H1 (cell line): ENCODE results near the gene MAPRE3. TPM values are rescaled to one million over a fixed set of nuclear protein-coding genes. Genes with fewer than 3 reads are reported as not detected.

Experiments used
- CTCF ChIA-PET: fragments of 300-600 bp; sonication (Branson Sonifier 250); formaldehyde crosslinking; loops from one replicate; lab custom pipeline; 2021; ENCODE audit not compliant: partially characterized antibody; lab: Charles Lee
- POLR2A ChIA-PET: fragments of 300-600 bp; sonication (Branson Sonifier 250); formaldehyde crosslinking; loops from one replicate; lab custom pipeline; 2021; ENCODE audit warnings: inconsistent platforms; ENCODE audit not compliant: partially characterized antibody; lab: Charles Lee
- DNase-seq, 2 experiments: peaks; one replicate each; pipeline versions ENCODE4 v3.0.0 to v3.0.0-alpha.2; 2010 to 2022; ENCODE audit warnings: low spot score in 2 of 2, low read depth in 1 of 2, mixed read lengths in 1 of 2
- FAIRE-seq: peaks from 2 replicates; lab custom pipeline; 2011; peaks lifted over from hg19 to GRCh38; lab: Jason Lieb, UNC
- H2AFZ ChIP-seq: 2 replicates; pipeline ENCODE4 v1.8.1; 2012; ENCODE audit warnings: low read length, inconsistent platforms
- H2AK5ac ChIP-seq: 2 replicates; pipeline ENCODE4 v1.6.1; 2013; ENCODE audit warnings: low read depth, low read length
- H2BK120ac ChIP-seq: replicated peaks from 2 replicates; pipeline ENCODE3; 2013; ENCODE audit warnings: low read depth, low read length, inconsistent platforms
- H2BK12ac ChIP-seq: 2 replicates; pipeline ENCODE4 v1.6.1; 2013; ENCODE audit warnings: low read depth, low read length
- H2BK15ac ChIP-seq: 2 replicates; pipeline ENCODE4 v1.6.1; 2013; ENCODE audit warnings: low read length
- H2BK20ac ChIP-seq: 2 replicates; pipeline ENCODE4 v1.6.1; 2013; ENCODE audit warnings: low read length
- H2BK5ac ChIP-seq: 2 replicates; pipeline ENCODE4 v1.6.1; 2013; ENCODE audit warnings: low read depth, low read length
- H3K14ac ChIP-seq: 2 replicates; pipeline ENCODE4 v1.6.1; 2013; ENCODE audit warnings: inconsistent platforms; ENCODE audit not compliant: insufficient read length
- H3K18ac ChIP-seq: 2 replicates; pipeline ENCODE4 v1.6.1; 2013; ENCODE audit warnings: low read length; ENCODE audit errors: extremely low read depth
- H3K23ac ChIP-seq: 2 replicates; pipeline ENCODE4 v1.6.1; 2013; ENCODE audit warnings: inconsistent platforms; ENCODE audit not compliant: insufficient read length
- H3K23me2 ChIP-seq: 2 replicates; pipeline ENCODE4 v1.6.1; 2013; ENCODE audit warnings: low read depth, low read length
- H3K27ac ChIP-seq: 2 replicates; pipeline ENCODE4 v1.6.1; 2011; ENCODE audit warnings: low read depth, low read length, inconsistent platforms
- H3K27me3 ChIP-seq, 4 experiments: replicated peaks in 1 of 4; 1 replicate in 1 of 4; 2 replicates in 3 of 4; pipeline versions ENCODE4 v1.6.1 to v1.8.1; 2011 to 2013; ENCODE audit warnings: low read length in 3 of 4, mild to moderate bottlenecking in 3 of 4, inconsistent platforms in 2 of 4, mixed read lengths in 2 of 4, moderate library complexity in 1 of 4; ENCODE audit not compliant: control insufficient read depth in 3 of 4, insufficient read depth in 3 of 4; ENCODE audit errors: extremely low read depth in 1 of 4
- H3K36me3 ChIP-seq, 4 experiments: 2 replicates each; pipeline versions ENCODE4 v1.6.1 to v1.8.1; 2011 to 2013; ENCODE audit warnings: mild to moderate bottlenecking in 4 of 4, low read length in 3 of 4, moderate library complexity in 2 of 4, control low read depth in 1 of 4, inconsistent platforms in 1 of 4; ENCODE audit not compliant: insufficient read depth in 4 of 4, control insufficient read depth in 2 of 4
- H3K4ac ChIP-seq: replicated peaks from 2 replicates; pipeline ENCODE3; 2013; ENCODE audit warnings: low read length, low read depth, mixed read lengths, inconsistent platforms; ENCODE audit not compliant: insufficient read length
- H3K4me1 ChIP-seq, 4 experiments: replicated peaks in 1 of 4; 1 replicate in 1 of 4; 2 replicates in 3 of 4; pipeline versions ENCODE4 v1.6.1 to v1.8.1; 2011 to 2013; ENCODE audit warnings: low read length in 3 of 4, inconsistent platforms in 2 of 4, mixed read lengths in 1 of 4; ENCODE audit not compliant: insufficient read depth in 4 of 4, control insufficient read depth in 3 of 4
- H3K4me2 ChIP-seq, 2 experiments: 2 replicates each; pipeline versions ENCODE4 v1.6.1 to v1.8.1; 2011 to 2013; ENCODE audit warnings: low read depth in 2 of 2, low read length in 2 of 2, control low read depth in 1 of 2, inconsistent platforms in 1 of 2, mild to moderate bottlenecking in 1 of 2; ENCODE audit not compliant: insufficient read depth in 1 of 2
- H3K4me3 ChIP-seq, 4 experiments: fragments of 200-600, 300-600 bp in 1 of 4; sonication (generic), shearing (Covaris generic), sonication (Bioruptor Twin) in 1 of 4; 2 replicates each; pipeline versions ENCODE4 v1.5.1 to v1.8.1; 2011 to 2016; ENCODE audit warnings: low read length in 4 of 4, low read depth in 3 of 4, control low read depth in 2 of 4, inconsistent platforms in 2 of 4, mild to moderate bottlenecking in 2 of 4, mixed read lengths in 1 of 4, moderate library complexity in 1 of 4; ENCODE audit not compliant: insufficient read depth in 2 of 4; ENCODE audit errors: extremely low read depth in 1 of 4
- H3K56ac ChIP-seq: replicated peaks from 2 replicates; pipeline ENCODE3; 2013; ENCODE audit warnings: low read depth, mild to moderate bottlenecking, mixed read lengths, low read length, inconsistent platforms; ENCODE audit not compliant: insufficient read length
- H3K79me1 ChIP-seq: 2 replicates; pipeline ENCODE4 v1.6.1; 2013; ENCODE audit warnings: low read depth, low read length, control low read depth
- H3K79me2 ChIP-seq, 2 experiments: 2 replicates each; pipeline versions ENCODE4 v1.6.1 to v1.8.1; 2012 to 2013; ENCODE audit warnings: low read length in 2 of 2, mild to moderate bottlenecking in 2 of 2, inconsistent platforms in 1 of 2; ENCODE audit not compliant: insufficient read depth in 2 of 2, control insufficient read depth in 1 of 2
- H3K9ac ChIP-seq, 4 experiments: replicated peaks in 1 of 4; 1 replicate in 1 of 4; 2 replicates in 3 of 4; pipeline versions ENCODE4 v1.6.1 to v1.8.1; 2011 to 2013; ENCODE audit warnings: low read depth in 3 of 4, low read length in 3 of 4, control low read depth in 2 of 4, mild to moderate bottlenecking in 2 of 4, moderate library complexity in 2 of 4, inconsistent platforms in 1 of 4; ENCODE audit errors: extremely low read depth in 1 of 4
- H3K9me3 ChIP-seq, 2 experiments: 2 replicates each; pipeline versions ENCODE4 v1.6.1 to v1.8.1; 2012 to 2013; ENCODE audit warnings: mild to moderate bottlenecking in 2 of 2, moderate library complexity in 2 of 2, control low read depth in 1 of 2, inconsistent platforms in 1 of 2, low read depth in 1 of 2, low read length in 1 of 2, mixed read lengths in 1 of 2; ENCODE audit not compliant: insufficient read depth in 2 of 2
- H4K20me1 ChIP-seq, 2 experiments: replicated peaks in 1 of 2; 2 replicates each; pipeline versions ENCODE3 to v1.8.1; 2011 to 2013; ENCODE audit warnings: inconsistent platforms in 2 of 2, low read length in 2 of 2, mild to moderate bottlenecking in 1 of 2; ENCODE audit not compliant: insufficient read depth in 2 of 2, control insufficient read depth in 1 of 2
- H4K5ac ChIP-seq: 2 replicates; pipeline ENCODE4 v1.6.1; 2013; ENCODE audit warnings: low read length, low read depth, mixed read lengths, inconsistent platforms; ENCODE audit not compliant: insufficient read length
- H4K8ac ChIP-seq: 2 replicates; pipeline ENCODE4 v1.8.0; 2013; ENCODE audit warnings: mild to moderate bottlenecking, moderate library complexity, low read length, inconsistent platforms; ENCODE audit not compliant: insufficient read depth; ENCODE audit errors: extremely low read depth
- H4K91ac ChIP-seq: replicated peaks from 2 replicates; pipeline ENCODE3; 2013; ENCODE audit warnings: low read length, mixed read lengths, inconsistent platforms; ENCODE audit not compliant: insufficient read length
- CHD2 ChIP-seq: IDR thresholded peaks from 2 replicates; pipeline ENCODE4 v1.6.1; 2012; ENCODE audit warnings: low read length, improper control_type of control experiment
- RAD21 ChIP-seq, 2 experiments: IDR thresholded peaks in 1 of 2; conservative IDR thresholded peaks in 1 of 2; 2 replicates each; pipeline ENCODE4 v1.6.1; 2011; ENCODE audit warnings: low read depth in 2 of 2, low read length in 2 of 2, improper control_type of control experiment in 1 of 2, inconsistent platforms in 1 of 2, mild to moderate bottlenecking in 1 of 2, moderate library complexity in 1 of 2
- WGBS, 2 experiments: shearing (Covaris generic) in 1 of 2; methylation state at CpG; one replicate each; pipeline versions ENCODE4 v1.1.6 to v1.1.7; 2013 to 2015; ENCODE audit warnings: low lambda C conversion rate in 2 of 2, mixed read lengths in 2 of 2, inconsistent platforms in 1 of 2, low coverage in 1 of 2, missing lambda C conversion rate in 1 of 2; ENCODE audit not compliant: insufficient replicate concordance in 2 of 2, insufficient coverage in 1 of 2, insufficient read length in 1 of 2; ENCODE audit errors: extremely low coverage in 1 of 2, missing lambda C conversion rate in 1 of 2; 5-methylcytosine and 5-hydroxymethylcytosine counted together
- polyA plus RNA-seq, 7 experiments: library from polyadenylated mRNA; depleted of rRNA in 3 of 7; stranded (reverse) in 5 of 7; unstranded in 2 of 7; fragments of >200 nt in 5 of 7; fragments of 200-250 nt in 2 of 7; gene quantifications; 1 replicate in 5 of 7; 2 replicates in 1 of 7; 4 replicates in 1 of 7; pipeline versions ENCODE4 v1.2.1 to v1.2.3, GENCODE V29; 2011 to 2013; ENCODE audit warnings: missing spikeins in 2 of 7, mixed read lengths in 2 of 7
- total RNA-seq: library from RNA; stranded (reverse); fragmentation: NEBNext Ultra II Directional; extraction: Animal tissue kit (Norgen Biotek cat#: 25700); gene quantifications from 2 replicates; pipeline ENCODE4 v1.2.1, GENCODE V29; 2021
- TF ChIP-seq, protein P1 (sequence below): IDR thresholded peaks from 2 replicates; pipeline ENCODE4 v1.6.1; 2011; ENCODE audit warnings: low read depth, mild to moderate bottlenecking, low read length; ENCODE audit not compliant: insufficient read depth
- TF ChIP-seq, protein P2 (sequence below), 3 experiments: IDR thresholded peaks; 1 replicate in 2 of 3; 2 replicates in 1 of 3; pipeline versions ENCODE4 v1.5.1 to v1.6.1; 2011; ENCODE audit warnings: low read length in 3 of 3, mild to moderate bottlenecking in 3 of 3, inconsistent platforms in 2 of 3, low read depth in 1 of 3, moderate library complexity in 1 of 3; ENCODE audit not compliant: insufficient read depth in 1 of 3; ENCODE audit errors: control extremely low read depth in 1 of 3

The MAPRE3 gene
- total and polyA plus RNA-seq, 2 of the 8 experiments (the other 6 are each of a cell fraction or from before 2014, with no cell fraction given): 4.9 to 6.6 TPM

DNA sequence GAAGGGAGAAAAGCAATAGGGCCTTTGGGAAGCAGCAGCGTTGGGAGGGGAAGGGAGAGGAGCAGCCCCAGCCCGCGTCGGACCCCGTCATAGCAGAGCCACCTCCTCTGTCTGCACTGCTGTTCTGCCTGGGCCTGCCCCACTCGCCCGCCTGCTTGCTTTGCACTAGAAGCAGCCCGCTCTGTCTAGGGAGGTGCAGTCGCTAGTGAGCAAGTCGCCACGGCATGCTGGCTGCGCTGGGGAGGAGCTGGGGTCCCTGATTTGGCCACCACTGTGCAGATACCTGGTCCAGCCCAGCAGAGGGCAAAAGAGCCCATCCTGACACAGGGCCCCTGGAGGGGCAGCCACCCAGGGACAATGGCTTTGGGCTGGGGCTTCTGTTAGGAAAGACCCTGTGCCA is 54.4 kb downstream of the MAPRE3 start:
- Histone ChIP-seq H3K56ac (no peak overlapping the region), H3K4me2 (no peak overlapping the region), H4K20me1 (peaks cover 0 to 11% of the 10 kb centered on the region in 2 experiments), H2BK15ac (no peak overlapping the region), H3K14ac (no peak overlapping the region), H2BK5ac (no peak overlapping the region; the same call in 1 of the 2 replicates), H3K23ac (no peak overlapping the region), H2BK120ac (no peak overlapping the region), H3K4me1 (peaks cover 0 to 4% (median under 1%) of the 10 kb centered on the region in 4 experiments; a peak in 1 of 7 replicates), H2AFZ (no peak overlapping the region), H2BK12ac (no peak overlapping the region), H3K23me2 (no peaks in the 10 kb centered on the region), H3K36me3 (peaks cover 0 to 6% (median 3%) of the 10 kb centered on the region in 4 experiments; a peak in 3 of 8 replicates), H3K79me2 (no peaks in the 10 kb centered on the region), H4K8ac (no peak overlapping the region), H3K18ac (no peak overlapping the region; the same call in 1 of the 2 replicates), H3K9me3 (no peaks in the 10 kb centered on the region), H3K9ac (no peak overlapping the region), H4K5ac (no peak overlapping the region), H3K27me3 (no peaks in the 10 kb centered on the region; a peak in 1 of 7 replicates), H2BK20ac (no peak overlapping the region), H2AK5ac (no peak overlapping the region), H3K4ac (no peak overlapping the region), H3K27ac (no peak overlapping the region), H4K91ac (no peak overlapping the region), H3K4me3 (no peak overlapping the region), H3K79me1 (peaks cover 2% of the 10 kb centered on the region; the same call in 1 of the 2 replicates)
- ChIA-PET CTCF (interaction anchor here (0.6 to 6.1 kb wide), 50 partner anchors 8 to 276 kb away, joined by 3 to 122 read pairs (median 4); partner anchors contain the start of genes AGBL5, DPYSL5, MAPRE3 and TMEM214), POLR2A (interaction anchor here (0.6 to 1.8 kb wide), 8 partner anchors 8 to 187 kb away, joined by 3 to 8 read pairs (median 4); partner anchors contain the start of genes ATRAID, MAPRE3 and SLC5A6)
- FAIRE-seq: no peak
- DNase-seq: no peak
- TF ChIP-seq, protein P1, sequence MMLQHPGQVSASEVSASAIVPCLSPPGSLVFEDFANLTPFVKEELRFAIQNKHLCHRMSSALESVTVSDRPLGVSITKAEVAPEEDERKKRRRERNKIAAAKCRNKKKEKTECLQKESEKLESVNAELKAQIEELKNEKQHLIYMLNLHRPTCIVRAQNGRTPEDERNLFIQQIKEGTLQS: no peak
- TF ChIP-seq CHD2 (no peak), RAD21 (IDR thresholded peaks at IDR 0.05 in 1 of 2, conservative IDR thresholded peaks at IDR 0.05 in 1 of 2; ENCODE audit: low read depth in 2 of 2, low read length in 2 of 2) (peak in 1 of 2 experiments; percentile 36; a peak in 2 of 4 replicates)
- TF ChIP-seq, protein P2, sequence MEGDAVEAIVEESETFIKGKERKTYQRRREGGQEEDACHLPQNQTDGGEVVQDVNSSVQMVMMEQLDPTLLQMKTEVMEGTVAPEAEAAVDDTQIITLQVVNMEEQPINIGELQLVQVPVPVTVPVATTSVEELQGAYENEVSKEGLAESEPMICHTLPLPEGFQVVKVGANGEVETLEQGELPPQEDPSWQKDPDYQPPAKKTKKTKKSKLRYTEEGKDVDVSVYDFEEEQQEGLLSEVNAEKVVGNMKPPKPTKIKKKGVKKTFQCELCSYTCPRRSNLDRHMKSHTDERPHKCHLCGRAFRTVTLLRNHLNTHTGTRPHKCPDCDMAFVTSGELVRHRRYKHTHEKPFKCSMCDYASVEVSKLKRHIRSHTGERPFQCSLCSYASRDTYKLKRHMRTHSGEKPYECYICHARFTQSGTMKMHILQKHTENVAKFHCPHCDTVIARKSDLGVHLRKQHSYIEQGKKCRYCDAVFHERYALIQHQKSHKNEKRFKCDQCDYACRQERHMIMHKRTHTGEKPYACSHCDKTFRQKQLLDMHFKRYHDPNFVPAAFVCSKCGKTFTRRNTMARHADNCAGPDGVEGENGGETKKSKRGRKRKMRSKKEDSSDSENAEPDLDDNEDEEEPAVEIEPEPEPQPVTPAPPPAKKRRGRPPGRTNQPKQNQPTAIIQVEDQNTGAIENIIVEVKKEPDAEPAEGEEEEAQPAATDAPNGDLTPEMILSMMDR (IDR thresholded peaks at IDR 0.05; ENCODE audit: control extremely low read depth in 1 of 3, insufficient read depth in 1 of 3, low read depth in 1 of 3, low read length in 3 of 3): peak; percentile 38 to 43 (median 38)
- WGBS, 2 experiments: 86% methylated on average over 12 of the region's 12 CpGs; no CpG with 5 or more reads in 1 of the 2 experiments
